PFSK-1 (cell line): Measurements from ENCODE around the gene ADAMTS15.

Source experiments
- POLR2AphosphoS5 ChIP-seq: IDR thresholded peaks from 2 replicates; pipeline ENCODE4 v1.6.1; 2012; ENCODE audit warnings: low read depth, mild to moderate bottlenecking, control low read depth, low read length, moderate library complexity
- TAF1 ChIP-seq: IDR thresholded peaks from 2 replicates; pipeline ENCODE4 v1.6.1; 2012; ENCODE audit warnings: low read length, control low read depth, borderline replicate concordance; ENCODE audit not compliant: insufficient read depth

DNA sequence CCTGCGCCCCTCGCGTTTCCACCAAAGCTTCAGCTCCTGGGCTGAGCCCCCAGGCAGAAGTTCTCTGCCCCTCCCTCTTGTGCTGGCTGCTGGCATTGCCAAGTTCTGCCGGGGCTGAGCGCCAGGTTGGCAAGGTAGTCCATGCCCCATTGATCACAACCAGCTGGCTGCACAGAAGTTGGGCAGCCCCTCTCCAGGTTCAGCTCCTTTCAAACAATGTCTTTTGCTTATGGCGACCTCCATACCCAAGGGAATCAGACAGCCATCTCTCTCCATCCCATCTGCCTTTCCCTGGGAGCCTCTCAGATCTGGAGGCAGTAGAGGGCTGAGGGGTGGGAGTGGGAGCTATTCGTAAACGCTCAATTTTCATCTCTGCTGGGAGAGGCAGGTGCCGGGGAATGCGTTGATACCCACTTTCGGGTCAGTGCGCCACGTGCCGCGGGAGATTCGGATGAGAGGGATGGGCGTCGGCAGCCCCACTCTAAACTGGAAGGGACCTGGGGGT, 21.6 kb upstream of the ADAMTS15 start:
- no peak for TF ChIP-seq POLR2AphosphoS5
- no peak for TF ChIP-seq TAF1
